OCI-LY3 (cell line): ENCODE results near the gene NDC1.

ENCODE experiments used
- CTCF ChIP-seq: fragments of 200-600, 300-600 bp; sonication (generic); IDR thresholded peaks from 2 replicates; pipeline ENCODE4 v1.5.1; 2014; ENCODE audit warnings: antibody characterized with exemption, low read length, low read depth
- EZH2phosphoT487 ChIP-seq: fragments of 200-600 bp; shearing (Covaris generic); IDR thresholded peaks from 2 replicates; pipeline ENCODE4 v1.6.1; 2018; ENCODE audit warnings: antibody characterized with exemption, mixed run types, low read depth

GRCh38 chr1:53821380-53821779 lies 16.7 kb downstream of the NDC1 start:
- TF ChIP-seq CTCF (no peak), EZH2phosphoT487 (no peak)
